Thoracic aorta (tissue), 2 donors: ENCODE data around the gene MADD. TPM values are rescaled to one million over a fixed set of nuclear protein-coding genes. Genes with fewer than 3 reads are reported as not detected.

Experiments
- ATAC-seq: fragments of 150-250 bp; one replicate; pipeline ENCODE4 v1.8.0; 2017; ENCODE audit warnings: low read depth; ENCODE audit not compliant: insufficient number of reproducible peaks, low FRiP score
- DNase-seq: peaks from one replicate; pipeline ENCODE4 v3.0.0-alpha.2; 2020; ENCODE audit warnings: low spot score
- H3K27ac ChIP-seq, 2 donors: fragments of 200-600 bp; sonication (generic); 1 replicate in 1 of 2; 2 replicates in 1 of 2; pipeline ENCODE4 v1.5.1; 2016; ENCODE audit warnings: mild to moderate bottlenecking in 2 of 2, moderate library complexity in 2 of 2
- H3K27me3 ChIP-seq: fragments of 200-600 bp; sonication (generic); replicated peaks from 2 replicates; pipeline ENCODE4 v1.6.0; 2016; ENCODE audit warnings: mild to moderate bottlenecking; ENCODE audit not compliant: insufficient read depth
- H3K36me3 ChIP-seq: fragments of 200-600 bp; sonication (generic); one replicate; pipeline ENCODE4 v1.5.1; 2016
- H3K4me1 ChIP-seq, 2 donors: fragments of 200-600 bp; sonication (generic); 1 replicate in 1 of 2; 2 replicates in 1 of 2; pipeline versions ENCODE4 v1.5.1 to v1.6.0; 2016; ENCODE audit warnings: low read depth in 2 of 2, mild to moderate bottlenecking in 1 of 2; ENCODE audit not compliant: control insufficient read depth in 1 of 2
- H3K4me3 ChIP-seq: fragments of 200-600 bp; sonication (generic); 2 replicates; pipeline ENCODE4 v1.5.1; 2016; ENCODE audit warnings: mild to moderate bottlenecking
- H3K9me3 ChIP-seq: fragments of 200-600 bp; sonication (generic); 2 replicates; pipeline ENCODE4 v1.5.1; 2016
- total RNA-seq, 2 donors: library from RNA; depleted of rRNA; stranded (reverse); fragments of >200 nt; gene quantifications; one replicate each; pipeline versions ENCODE4 v1.1.0 to v1.2.3, GENCODE V29; 2016
- TF ChIP-seq, protein P1 (sequence below): fragments of 200-600 bp; sonication (generic); IDR thresholded peaks from one replicate; pipeline ENCODE4 v1.5.1; 2019; ENCODE audit warnings: antibody characterized with exemption

The MADD gene
- total RNA-seq, 2 donors from 2014 or later: 58.9 to 74.3 TPM

GRCh38 chr11:47245611-47246357 lies 24.1 kb upstream of the MADD start:
- H3K27ac ChIP-seq: no peak overlapping the region
- no peak overlapping the region for H3K4me3 ChIP-seq
- H3K4me1 ChIP-seq: peaks cover 15 to 22% of the 10 kb centered on the region in 2 donors
- H3K9me3 ChIP-seq: no peaks in the 10 kb centered on the region
- no peak for DNase-seq
- H3K27me3 ChIP-seq: no peaks in the 10 kb centered on the region
- peaks cover 30% of the 10 kb centered on the region for H3K36me3 ChIP-seq
- ATAC-seq: no peak
- TF ChIP-seq, protein P1, sequence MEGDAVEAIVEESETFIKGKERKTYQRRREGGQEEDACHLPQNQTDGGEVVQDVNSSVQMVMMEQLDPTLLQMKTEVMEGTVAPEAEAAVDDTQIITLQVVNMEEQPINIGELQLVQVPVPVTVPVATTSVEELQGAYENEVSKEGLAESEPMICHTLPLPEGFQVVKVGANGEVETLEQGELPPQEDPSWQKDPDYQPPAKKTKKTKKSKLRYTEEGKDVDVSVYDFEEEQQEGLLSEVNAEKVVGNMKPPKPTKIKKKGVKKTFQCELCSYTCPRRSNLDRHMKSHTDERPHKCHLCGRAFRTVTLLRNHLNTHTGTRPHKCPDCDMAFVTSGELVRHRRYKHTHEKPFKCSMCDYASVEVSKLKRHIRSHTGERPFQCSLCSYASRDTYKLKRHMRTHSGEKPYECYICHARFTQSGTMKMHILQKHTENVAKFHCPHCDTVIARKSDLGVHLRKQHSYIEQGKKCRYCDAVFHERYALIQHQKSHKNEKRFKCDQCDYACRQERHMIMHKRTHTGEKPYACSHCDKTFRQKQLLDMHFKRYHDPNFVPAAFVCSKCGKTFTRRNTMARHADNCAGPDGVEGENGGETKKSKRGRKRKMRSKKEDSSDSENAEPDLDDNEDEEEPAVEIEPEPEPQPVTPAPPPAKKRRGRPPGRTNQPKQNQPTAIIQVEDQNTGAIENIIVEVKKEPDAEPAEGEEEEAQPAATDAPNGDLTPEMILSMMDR: no peak

- Histone ChIP-seq H3K9me3 (no peaks in the 10 kb centered on the region), H3K4me3 (peak overlapping the region; percentile 76), H3K4me1 (peaks cover 15 to 22% of the 10 kb centered on the region in 2 donors), H3K27me3 (no peaks in the 10 kb centered on the region), H3K36me3 (peaks cover 21% of the 10 kb centered on the region), H3K27ac (no peak overlapping the region)
- ATAC-seq (no peak), DNase-seq (no peak)
- TF ChIP-seq, protein P1: no peak
Observed at GRCh38 chr11:47247502-47247901, 22.4 kb upstream of the MADD start.

GRCh38 chr11:47248304-47248663 lies 21.6 kb upstream of the MADD start:
- H3K27me3 ChIP-seq: no peaks in the 10 kb centered on the region
- peak overlapping the region; percentile 76 for H3K4me3 ChIP-seq
- ATAC-seq: peak; percentile 19
- DNase-seq: no peak
- H3K36me3 ChIP-seq: peaks cover 13% of the 10 kb centered on the region
- no peaks in the 10 kb centered on the region for H3K9me3 ChIP-seq
- H3K4me1 ChIP-seq: peaks cover 15 to 22% of the 10 kb centered on the region in 2 donors
- peak overlapping the region; percentile 78 to 80 for H3K27ac ChIP-seq
- TF ChIP-seq, protein P1: no peak

- TF ChIP-seq, protein P1: peak; percentile 34
- H3K9me3 ChIP-seq: no peaks in the 10 kb centered on the region
- peaks cover 9% of the 10 kb centered on the region for H3K36me3 ChIP-seq
- H3K27ac ChIP-seq: peak within 1 kb of the TSS; percentile 78 to 80
- peaks cover 17 to 22% of the 10 kb centered on the region in 2 donors for H3K4me1 ChIP-seq
- ATAC-seq (peak; percentile 83), DNase-seq (peak; percentile 59)
- H3K27me3 ChIP-seq: no peaks in the 10 kb centered on the region
- peak within 1 kb of the TSS; percentile 76 for H3K4me3 ChIP-seq
Observed at GRCh38 chr11:47248664-47249377, 21.1 kb upstream of the MADD start, which contains the start of gene ACP2. Gene ACP2, minus strand, starts transcription at chr11:47248814. Its CDS starts 25 bp downstream, at chr11:47248789.

DNA sequence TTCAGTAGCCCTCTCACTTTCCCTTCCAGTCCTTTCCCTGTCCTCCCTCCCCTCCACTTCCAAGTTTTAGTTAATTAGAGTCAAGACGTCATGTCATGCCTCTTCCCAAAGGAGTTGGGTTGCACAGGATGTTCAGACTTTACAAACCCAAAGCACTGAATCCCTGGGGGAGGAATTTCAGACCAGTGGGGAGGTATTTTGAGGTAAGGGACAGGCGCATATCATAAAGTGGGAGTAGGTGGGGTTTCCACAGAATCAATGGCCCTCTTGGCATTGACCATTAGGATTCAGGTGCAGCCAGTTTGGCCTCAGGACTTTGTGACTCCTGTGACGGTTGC lies 20.6 kb upstream of the MADD start:
- DNase-seq (no peak), ATAC-seq (no peak)
- Histone ChIP-seq H3K9me3 (no peaks in the 10 kb centered on the region), H3K4me3 (peak overlapping the region; percentile 76), H3K27ac (peak overlapping the region; percentile 78 to 80), H3K27me3 (no peaks in the 10 kb centered on the region), H3K4me1 (peaks cover 22 to 27% of the 10 kb centered on the region in 2 donors), H3K36me3 (peaks cover 9% of the 10 kb centered on the region)
- TF ChIP-seq, protein P1: no peak
